Thoracic aorta (tissue), 2 donors: ENCODE results near the gene BAHD1. TPM values are rescaled to one million over a fixed set of nuclear protein-coding genes. Genes with fewer than 3 reads are reported as not detected.
A peak's percentile ranks its signal among the peaks of the same experiment; 100 is the strongest.

Source experiments
- ATAC-seq: fragments of 150-250 bp; one replicate; pipeline ENCODE4 v1.8.0; 2017; ENCODE audit warnings: low read depth; ENCODE audit not compliant: insufficient number of reproducible peaks, low FRiP score
- DNase-seq: peaks from one replicate; pipeline ENCODE4 v3.0.0-alpha.2; 2020; ENCODE audit warnings: low spot score
- H3K27ac ChIP-seq, 2 donors: fragments of 200-600 bp; sonication (generic); 1 replicate in 1 of 2; 2 replicates in 1 of 2; pipeline ENCODE4 v1.5.1; 2016; ENCODE audit warnings: mild to moderate bottlenecking in 2 of 2, moderate library complexity in 2 of 2
- H3K27me3 ChIP-seq: fragments of 200-600 bp; sonication (generic); replicated peaks from 2 replicates; pipeline ENCODE4 v1.6.0; 2016; ENCODE audit warnings: mild to moderate bottlenecking; ENCODE audit not compliant: insufficient read depth
- H3K36me3 ChIP-seq: fragments of 200-600 bp; sonication (generic); one replicate; pipeline ENCODE4 v1.5.1; 2016
- H3K4me1 ChIP-seq, 2 donors: fragments of 200-600 bp; sonication (generic); 1 replicate in 1 of 2; 2 replicates in 1 of 2; pipeline versions ENCODE4 v1.5.1 to v1.6.0; 2016; ENCODE audit warnings: low read depth in 2 of 2, mild to moderate bottlenecking in 1 of 2; ENCODE audit not compliant: control insufficient read depth in 1 of 2
- H3K4me3 ChIP-seq: fragments of 200-600 bp; sonication (generic); 2 replicates; pipeline ENCODE4 v1.5.1; 2016; ENCODE audit warnings: mild to moderate bottlenecking
- H3K9me3 ChIP-seq: fragments of 200-600 bp; sonication (generic); 2 replicates; pipeline ENCODE4 v1.5.1; 2016
- total RNA-seq, 2 donors: library from RNA; depleted of rRNA; stranded (reverse); fragments of >200 nt; gene quantifications; one replicate each; pipeline versions ENCODE4 v1.1.0 to v1.2.3, GENCODE V29; 2016
- TF ChIP-seq, protein P1 (sequence below): fragments of 200-600 bp; sonication (generic); IDR thresholded peaks from one replicate; pipeline ENCODE4 v1.5.1; 2019; ENCODE audit warnings: antibody characterized with exemption

Gene BAHD1
- 10 to 100 TPM; 10.7 to 14.0 TPM for total RNA-seq

DNA sequence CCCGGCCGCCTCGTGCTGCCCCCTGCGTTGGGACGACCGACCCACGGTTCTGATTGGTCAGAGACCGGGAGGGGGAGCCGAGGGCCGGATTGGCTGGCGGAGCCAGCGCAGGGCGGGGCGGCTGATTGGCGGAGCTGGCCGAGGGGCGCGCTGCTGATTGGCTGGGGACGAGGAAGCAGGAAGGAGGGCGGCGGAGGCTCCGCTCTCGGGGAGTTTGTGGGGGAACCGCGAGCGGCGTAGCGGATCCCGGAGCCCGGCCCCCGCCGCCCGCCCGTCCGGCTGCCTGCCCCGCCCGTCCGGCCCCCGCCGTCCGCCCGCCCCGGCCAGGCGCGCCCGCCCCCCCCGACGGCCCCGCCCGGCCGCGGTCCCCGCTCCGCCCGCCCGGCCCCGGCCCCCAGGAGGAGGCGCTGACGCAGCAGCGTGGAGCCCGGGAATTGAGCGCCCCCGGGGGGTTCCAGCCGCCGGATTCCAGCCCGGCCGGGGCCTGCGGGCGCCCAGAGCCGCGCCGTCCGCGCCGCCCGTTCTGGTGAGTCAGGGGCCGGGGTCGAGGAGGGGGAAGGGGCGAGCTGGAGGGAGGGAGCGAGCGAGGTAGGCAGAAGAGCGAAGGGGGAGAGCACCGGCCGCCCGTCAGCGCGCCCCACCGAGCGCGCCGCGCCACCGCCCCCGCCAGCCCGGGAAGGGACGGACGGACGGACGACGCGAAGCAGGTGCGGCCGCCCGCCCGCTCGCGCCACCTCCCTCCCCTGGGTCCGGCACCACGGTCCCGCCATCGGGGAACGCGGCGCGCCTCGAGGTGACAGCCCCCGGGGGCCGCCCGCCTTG is at the start of gene BAHD1:
Gene BAHD1 (plus strand): TSS at position 211 of the 822 bp plus-strand sequence. CDS start 17,512 bp downstream, outside the sequence.
- TF ChIP-seq, protein P1, sequence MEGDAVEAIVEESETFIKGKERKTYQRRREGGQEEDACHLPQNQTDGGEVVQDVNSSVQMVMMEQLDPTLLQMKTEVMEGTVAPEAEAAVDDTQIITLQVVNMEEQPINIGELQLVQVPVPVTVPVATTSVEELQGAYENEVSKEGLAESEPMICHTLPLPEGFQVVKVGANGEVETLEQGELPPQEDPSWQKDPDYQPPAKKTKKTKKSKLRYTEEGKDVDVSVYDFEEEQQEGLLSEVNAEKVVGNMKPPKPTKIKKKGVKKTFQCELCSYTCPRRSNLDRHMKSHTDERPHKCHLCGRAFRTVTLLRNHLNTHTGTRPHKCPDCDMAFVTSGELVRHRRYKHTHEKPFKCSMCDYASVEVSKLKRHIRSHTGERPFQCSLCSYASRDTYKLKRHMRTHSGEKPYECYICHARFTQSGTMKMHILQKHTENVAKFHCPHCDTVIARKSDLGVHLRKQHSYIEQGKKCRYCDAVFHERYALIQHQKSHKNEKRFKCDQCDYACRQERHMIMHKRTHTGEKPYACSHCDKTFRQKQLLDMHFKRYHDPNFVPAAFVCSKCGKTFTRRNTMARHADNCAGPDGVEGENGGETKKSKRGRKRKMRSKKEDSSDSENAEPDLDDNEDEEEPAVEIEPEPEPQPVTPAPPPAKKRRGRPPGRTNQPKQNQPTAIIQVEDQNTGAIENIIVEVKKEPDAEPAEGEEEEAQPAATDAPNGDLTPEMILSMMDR: no peak
- Histone ChIP-seq H3K4me3 (peak within 1 kb of the TSS; percentile 91), H3K27ac (peak within 1 kb of the TSS in 1 of 2 donors; percentile 50), H3K9me3 (no peaks in the 10 kb centered on the region), H3K27me3 (peaks cover 7% of the 10 kb centered on the region), H3K36me3 (no peaks in the 10 kb centered on the region), H3K4me1 (peaks cover 26 to 60% of the 10 kb centered on the region in 2 donors)
- DNase-seq (peak; percentile 84), ATAC-seq (peak; percentile 76)

DNA sequence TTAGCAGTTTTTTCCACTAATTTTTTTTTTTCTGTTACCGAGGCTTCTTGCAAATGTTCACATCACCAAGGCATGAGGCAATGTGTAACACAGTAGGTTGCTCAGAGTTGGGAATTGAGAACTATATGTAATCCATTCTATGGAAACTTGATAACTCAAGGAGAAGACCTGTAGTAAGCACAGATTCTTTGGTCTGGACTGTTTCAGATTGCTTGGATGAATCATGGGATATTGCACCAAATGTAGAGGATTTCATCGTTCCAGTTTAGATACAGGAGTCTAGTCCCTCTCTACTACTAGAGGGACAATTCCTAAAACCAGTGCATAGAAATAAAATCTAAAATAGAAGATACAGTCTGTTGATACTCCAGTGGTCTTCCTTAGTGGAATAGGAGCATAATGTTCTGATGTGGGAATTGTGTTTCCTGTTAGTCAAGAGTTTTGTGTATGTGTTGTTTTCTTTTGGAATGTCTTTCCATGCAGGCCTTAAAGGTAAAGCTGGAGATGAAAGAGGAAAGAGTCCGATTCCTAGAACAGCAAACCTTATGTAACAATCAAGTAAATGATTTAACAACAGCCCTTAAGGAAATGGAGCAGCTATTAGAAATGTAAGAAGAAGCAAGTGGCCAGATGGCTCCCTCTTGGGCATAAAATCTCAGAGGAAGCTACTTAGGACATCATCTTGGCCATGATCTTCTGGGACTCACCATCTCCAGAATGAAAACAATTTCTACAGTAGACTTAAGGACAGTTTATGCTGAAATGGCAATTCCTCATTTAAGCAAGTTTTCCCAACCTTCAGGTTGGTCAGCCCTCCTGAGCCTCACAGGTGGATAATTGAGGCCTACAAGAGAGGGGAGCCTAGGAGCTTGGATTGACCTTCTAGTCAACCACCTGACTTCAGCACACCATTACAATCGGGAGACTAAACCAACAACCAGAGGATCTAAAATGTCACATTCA is 47.5 kb upstream of the BAHD1 start:
- H3K36me3 ChIP-seq: peaks cover 13% of the 10 kb centered on the region
- H3K27me3 ChIP-seq: no peaks in the 10 kb centered on the region
- no peak overlapping the region for H3K27ac ChIP-seq
- no peak overlapping the region for H3K4me3 ChIP-seq
- peaks cover 0 to 4% of the 10 kb centered on the region in 2 donors for H3K4me1 ChIP-seq
- ATAC-seq: no peak
- DNase-seq: no peak
- TF ChIP-seq, protein P1: no peak
- no peaks in the 10 kb centered on the region for H3K9me3 ChIP-seq

DNA sequence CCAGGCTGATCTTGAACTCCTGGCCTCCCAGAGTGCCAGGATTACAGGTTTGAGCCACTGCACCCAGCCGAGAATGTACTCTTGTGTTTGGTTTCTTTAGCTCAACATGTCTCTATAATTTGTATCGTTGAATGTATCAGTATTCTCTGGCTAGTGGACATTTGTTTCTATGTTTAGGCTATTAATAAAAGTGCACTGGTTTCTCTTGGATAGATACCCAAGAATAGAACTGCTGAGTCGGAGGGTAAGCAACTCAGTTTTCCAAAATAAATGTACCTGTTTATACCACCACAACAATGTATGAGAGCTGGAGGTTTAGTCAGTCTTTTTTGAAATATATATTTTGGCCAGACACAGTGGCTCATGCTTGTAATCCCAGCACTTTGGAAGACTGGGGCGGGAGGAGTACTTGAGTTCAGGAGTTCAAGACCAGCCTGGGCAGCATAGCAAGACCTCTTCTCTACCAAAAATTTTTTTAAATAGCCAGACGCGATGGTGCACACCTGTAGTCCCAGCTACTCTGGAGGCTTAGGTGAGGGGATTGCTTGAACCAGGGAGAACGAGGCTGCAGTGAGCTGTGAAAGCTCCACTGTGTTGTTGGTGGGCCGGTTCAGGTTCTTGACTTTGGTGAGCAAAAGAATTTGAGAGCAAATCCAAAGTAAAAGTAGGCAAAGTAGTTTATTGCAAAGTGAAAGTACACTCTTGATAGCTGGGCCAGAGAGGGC is 42.9 kb upstream of the BAHD1 start:
- TF ChIP-seq, protein P1: no peak
- DNase-seq (no peak), ATAC-seq (no peak)
- H3K9me3 ChIP-seq: no peaks in the 10 kb centered on the region
- H3K4me1 ChIP-seq: no peaks in the 10 kb centered on the region
- H3K27ac ChIP-seq: no peak overlapping the region
- peaks cover 4% of the 10 kb centered on the region for H3K36me3 ChIP-seq
- H3K4me3 ChIP-seq: no peak overlapping the region
- H3K27me3 ChIP-seq: no peaks in the 10 kb centered on the region

DNA sequence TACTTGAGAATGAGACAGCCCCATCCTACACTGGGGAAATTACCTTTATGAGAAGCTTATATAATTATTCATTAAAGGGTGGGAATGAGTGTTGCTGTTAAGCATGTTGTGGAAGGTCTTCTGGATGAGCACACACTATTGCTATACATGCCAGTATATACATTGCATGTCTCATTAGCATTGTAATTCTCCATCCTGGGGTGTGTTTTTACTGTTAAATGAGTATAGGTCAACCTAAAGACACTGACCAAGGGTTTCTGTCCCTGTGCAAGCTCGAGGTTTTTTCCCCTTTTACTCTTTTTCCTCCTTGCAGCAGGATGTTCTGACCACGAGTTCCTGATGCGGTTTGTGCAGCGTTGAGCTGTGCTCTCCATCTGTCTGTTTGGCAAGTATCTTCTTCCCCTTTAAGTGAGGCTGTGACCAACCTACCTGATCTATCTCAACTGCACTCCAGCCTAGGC is 42.3 kb upstream of the BAHD1 start:
- DNase-seq (no peak), ATAC-seq (no peak)
- Histone ChIP-seq H3K4me1 (no peaks in the 10 kb centered on the region), H3K27ac (no peak overlapping the region), H3K36me3 (peaks cover under 1% of the 10 kb centered on the region), H3K9me3 (no peaks in the 10 kb centered on the region), H3K4me3 (no peak overlapping the region), H3K27me3 (no peaks in the 10 kb centered on the region)
- TF ChIP-seq, protein P1: no peak
